HG03378 (cell line): ENCODE measurements around the gene RCOR3.
A peak's percentile ranks its signal among the peaks of the same experiment; 100 is the strongest.
"Not testable (repeated sequence)": the region's sequence is repeated elsewhere in the genome, so short reads cannot be mapped to it uniquely, and the experiment has no call there.

Source experiments
- ATAC-seq: cut with Tn5 transposase; IDR thresholded peaks from one replicate; pipeline ENCODE4 v1.9.1; 2021; ENCODE audit warnings: mild to moderate bottlenecking, moderate library complexity; ENCODE audit not compliant: unreplicated experiment

The RCOR3 gene

DNA sequence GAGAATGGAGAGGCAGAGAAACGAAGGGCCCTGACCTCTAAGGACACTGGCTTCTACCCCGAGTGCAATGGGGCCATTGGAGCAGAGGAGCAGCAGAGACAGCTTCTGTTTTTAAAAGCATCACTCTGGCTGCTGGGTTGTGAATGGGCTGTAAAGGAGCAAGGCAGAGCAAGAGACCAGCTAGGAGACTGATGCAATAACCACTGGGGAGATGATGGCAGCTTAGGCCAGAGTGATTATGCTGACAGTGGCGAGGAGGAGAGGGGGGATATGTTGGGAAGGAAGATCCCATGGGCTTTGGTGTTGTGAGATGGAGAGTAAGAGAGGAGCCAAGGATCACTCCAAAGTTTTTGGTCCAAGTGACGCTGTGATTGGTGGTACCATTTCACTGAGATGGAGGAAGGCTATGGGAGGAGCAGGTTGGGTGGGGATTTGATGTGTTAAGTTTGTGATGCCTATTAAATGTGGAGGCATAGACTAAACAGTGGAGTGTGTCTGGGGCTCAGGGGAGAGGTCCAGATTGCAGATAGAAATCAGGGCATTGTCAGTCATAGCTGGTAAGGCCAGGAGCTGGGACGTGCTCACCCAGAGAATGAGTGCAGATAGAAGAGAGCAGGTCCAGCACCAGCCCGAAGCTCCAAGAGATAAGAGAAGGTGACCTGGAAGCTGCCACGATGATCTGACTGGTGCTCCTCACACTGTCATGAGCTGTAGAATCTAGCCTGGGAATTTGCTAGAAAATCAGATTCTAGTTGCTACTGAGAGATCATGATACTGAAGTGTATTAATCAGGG lies 78.5 kb downstream of the RCOR3 start:
- ATAC-seq, result no peak

DNA sequence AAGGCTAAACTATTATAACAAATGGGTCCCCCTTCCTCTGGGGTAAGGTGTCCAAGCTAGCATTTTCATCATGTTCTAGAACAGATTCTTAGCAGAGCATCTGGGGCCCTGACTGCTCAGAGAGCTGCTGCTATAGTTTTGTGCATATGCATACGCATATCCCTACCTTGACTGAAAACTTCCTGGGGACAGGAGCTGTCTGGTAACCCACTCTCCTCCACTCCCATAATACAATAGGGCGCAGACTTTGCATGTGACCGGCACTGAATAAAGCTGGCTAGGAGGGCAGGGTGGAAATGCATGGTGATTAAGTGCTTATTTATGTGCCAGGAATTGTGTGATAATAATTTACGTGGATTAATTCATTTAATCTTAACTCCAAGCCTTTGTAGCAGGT lies 79.1 kb downstream of the RCOR3 start:
- no peak for ATAC-seq

DNA sequence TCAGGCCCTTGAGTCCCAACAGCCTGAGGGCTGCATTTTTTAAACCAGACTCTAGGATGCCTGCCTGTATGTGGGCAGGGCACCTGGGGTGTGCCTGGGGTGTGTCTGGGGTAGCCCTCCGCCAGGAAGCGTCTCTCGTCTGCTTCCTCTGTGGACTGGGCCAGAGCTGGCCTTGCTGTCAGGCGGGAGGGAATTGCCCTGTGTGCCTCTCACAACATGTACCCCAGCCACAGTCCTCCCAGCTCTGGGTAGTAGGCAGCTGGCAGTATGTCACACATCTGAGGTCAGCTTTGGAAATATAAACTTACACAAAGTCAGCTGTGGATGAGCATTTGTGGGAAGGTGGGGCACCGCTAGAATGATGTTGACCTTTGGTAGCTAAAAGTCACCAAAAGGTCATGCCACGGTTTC lies 80.5 kb downstream of the RCOR3 start:
- no peak for ATAC-seq

DNA sequence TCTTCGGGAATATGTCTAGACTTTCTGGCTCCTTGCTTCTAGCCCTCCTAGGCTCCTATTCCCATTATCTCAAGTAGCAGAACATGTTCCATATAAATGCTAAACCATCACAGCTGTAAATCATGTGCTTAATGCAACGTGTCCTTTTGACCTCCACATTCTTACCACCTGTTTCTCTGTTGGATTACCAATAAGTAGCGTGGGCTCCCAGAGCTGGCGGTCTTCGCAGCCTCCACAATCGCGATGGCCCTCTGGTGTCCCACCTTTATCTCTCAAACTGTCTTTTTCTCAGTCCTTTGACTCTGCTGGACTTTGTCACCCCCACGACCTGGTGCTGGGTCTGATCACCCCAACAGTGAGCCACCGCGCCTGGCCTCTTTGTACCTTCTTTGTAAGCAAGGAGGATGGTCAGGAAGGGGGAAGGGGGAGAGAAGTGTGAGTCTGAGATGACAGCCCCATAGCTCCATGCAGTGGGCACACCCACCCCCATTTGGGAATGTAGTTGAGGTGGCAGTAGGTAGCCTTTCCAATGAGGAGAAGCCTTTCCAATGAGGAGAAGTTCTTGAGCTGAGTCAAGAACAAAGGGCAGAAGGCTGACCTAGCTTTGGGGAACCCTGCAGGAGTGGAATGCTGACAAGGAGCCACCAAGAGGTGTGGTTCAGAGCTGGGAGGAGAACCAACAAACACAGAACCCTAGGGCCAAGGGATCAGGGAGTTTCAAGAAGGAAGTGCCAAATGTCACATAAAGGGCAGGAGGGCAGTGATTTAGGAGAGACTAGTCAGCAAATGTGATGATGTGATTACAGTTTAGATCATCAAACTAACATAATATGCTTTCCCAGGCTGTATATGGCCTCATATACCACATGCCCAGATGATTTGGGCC lies 81.7 kb downstream of the RCOR3 start:
- no peak for ATAC-seq

DNA sequence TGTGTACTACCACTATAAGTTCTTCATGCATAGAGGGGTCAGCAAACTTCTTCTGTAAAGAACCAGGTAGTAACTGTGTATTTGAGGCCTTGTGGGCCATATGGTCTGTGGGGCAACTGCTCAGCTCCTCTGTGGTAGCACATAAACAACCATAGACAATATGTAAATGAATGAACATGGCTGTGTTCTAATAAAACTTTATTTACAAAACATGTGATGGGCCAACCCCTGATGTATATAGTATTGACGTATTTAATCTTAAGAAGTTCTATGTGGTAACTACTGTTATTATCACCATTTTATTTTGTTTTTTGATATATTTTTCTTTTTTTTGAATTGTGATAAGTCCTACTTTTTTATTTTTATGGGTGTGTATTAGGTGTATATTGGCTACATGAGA lies 82.8 kb downstream of the RCOR3 start:
- ATAC-seq, result no peak

DNA sequence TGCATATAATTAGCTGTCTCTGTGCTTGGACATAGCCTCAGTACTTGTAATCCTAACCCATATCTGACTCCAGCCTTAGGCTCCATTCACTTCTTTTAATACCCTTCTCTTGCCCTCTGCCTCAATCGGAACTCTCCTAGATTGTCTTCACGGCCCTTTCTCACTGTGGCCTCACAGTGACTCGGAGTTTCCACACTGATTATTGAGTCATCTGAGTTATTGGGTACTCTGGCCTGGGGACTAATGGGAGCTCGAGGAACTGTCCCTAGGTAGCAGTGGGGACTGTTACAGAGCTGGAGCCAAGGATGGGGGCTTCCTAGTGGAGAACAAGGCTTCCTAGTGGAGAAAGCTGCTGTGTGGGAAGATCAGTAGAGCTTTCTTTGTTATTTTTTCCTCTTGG lies 84.4 kb downstream of the RCOR3 start:
- ATAC-seq, result no peak

DNA sequence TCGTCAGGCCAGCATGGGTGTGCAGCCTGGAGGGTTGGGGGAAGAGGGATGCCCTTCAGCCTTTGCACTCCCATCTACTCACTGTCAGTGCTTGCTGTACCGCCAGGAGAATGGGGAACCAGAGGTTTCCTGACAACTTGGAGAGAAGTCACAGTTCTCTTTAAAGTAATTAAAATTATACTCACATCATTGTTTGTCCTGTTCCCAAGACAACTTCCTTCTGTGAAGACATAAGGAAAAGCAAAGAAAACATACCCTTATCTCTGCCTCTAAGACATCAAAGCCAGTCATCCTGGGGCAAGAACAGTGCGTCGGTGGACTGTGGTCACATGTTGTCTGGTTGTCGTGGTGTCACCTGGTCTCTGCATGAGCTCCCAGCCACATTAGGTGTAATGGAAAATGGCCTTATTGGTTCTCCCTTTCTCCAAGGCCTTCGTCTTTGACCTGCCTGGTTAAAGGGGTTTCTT lies 85.0 kb downstream of the RCOR3 start:
- no peak for ATAC-seq

DNA sequence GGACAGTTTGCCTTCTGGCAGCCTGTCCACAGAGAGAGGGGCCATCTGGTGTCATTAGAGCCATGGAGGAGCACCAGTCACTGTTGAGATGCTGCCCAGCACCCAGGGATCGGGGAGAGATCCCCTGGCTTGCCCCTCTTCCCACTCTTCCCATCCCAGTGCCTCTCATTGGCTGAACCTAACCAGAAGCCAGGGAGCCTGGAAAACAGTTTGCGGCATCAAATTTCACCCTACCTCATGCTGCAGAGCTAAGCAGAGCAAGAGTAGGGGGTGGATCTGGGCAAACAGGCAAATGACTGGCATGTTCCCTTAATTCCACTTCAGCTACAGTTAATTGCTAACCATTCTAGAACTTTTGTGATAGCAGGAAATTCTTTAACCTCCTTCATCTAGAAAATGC lies 86.6 kb downstream of the RCOR3 start:
- ATAC-seq, result no peak

DNA sequence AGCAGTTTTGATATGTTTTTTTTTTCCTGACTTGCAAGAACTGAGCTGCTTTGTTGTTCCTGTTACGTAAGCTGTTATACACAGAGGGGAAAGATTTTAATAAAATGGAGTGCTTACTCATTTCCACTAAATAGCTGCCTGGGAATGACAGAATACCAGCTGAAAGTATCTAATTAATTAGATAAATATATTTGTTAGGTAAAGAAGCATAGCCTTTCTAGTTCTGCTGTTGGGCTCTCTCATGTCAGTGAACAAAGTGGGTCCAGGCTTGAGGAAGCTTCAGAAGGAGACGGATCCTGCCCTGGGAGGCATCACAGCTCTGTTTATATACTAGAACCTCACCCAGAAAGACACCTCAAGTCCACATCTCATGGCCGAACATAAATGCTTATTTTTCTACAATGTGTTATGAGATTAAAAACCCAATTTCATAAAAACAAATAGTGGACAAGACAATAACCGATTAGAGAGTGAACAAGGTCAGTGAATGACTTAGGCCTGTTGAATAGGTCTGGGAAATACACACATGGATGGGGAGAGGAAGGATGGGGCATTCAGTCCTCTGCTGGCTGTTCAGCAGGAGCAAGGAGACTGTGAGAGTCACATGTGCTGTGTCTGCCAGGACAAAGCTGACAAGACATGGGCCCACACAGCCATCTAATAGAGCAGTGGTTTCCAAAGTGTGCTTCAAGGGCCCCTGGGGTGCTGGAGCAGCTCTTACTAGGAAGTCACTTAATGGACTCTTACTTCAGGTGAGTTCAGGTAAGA lies 88.1 kb downstream of the RCOR3 start:
- ATAC-seq, result no peak

DNA sequence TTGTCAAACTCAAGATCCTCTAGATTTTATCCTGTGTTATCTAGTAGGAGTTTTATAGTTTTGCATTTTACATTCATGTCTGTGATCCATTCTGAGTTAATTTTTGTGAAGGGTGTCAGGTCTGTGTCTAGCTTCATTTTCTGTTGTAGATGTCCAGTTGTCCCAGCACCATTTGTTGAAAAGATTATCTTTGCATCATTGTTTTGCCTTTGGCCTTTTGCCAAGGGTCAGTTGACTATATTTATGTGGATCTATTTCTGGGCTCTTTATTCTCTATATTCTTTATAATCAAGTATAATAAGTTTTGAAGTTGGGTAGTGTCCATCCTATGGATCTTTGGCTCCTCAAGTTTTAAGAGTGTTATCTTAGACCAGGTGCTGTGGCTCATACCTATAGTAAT lies 89.4 kb downstream of the RCOR3 start:
- no peak for ATAC-seq

DNA sequence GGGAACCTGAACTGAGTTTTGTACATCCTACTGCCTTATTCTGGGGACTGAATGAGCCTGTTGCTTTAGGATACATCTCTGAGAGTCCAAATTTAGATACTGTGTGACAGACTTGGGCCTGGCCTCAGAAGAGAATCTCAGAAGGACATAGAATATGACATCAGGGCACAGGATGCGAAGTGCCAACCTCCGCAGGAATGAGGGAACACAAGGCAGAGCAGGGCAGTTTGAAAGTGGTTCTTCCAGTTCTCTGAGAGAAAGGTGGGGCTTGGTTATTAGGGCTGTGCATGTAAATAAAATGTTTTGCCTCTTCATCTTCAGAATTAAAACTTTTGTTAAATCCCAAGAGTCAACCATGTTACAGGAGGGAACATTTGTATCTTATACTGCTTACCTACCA lies 90.6 kb downstream of the RCOR3 start:
- no peak for ATAC-seq

DNA sequence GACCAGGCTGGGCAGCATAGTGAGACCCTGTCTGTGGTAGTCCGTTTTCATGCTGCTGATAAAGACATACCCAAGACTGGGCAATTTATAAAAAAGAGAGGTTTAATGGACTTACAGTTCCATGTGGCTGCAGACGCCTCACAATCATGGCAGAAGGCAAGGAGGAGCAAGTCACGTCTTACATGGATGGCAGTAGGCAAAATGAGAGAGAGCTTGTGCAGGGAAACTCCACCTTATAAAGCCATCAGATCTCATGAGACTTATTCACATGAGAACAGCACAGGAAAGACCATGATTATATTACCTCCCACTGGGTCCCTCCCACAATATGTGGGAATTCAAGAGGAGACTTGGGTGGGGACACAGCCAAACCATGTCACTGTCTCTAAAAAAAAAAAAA lies 92.9 kb downstream of the RCOR3 start:
- ATAC-seq, result not testable (repeated sequence)

DNA sequence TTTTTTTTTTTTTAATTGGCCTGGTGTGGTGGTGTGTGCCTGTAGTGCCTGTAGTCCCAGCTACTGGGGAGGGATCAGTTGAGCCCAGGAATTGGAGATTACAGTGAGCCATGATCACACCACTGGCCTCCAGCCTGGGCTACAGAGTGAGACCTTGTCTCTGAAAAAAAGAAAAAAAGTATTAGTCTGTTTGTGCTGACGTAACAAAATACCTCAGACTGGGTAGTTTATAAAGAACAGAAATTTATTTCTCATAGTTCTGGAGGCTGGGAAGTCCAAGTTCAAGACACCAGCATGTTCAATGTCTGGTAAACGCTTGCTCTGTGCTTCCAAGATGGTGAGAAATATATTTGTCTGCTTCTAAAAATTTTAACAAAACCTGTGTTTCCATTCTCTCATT lies 93.3 kb downstream of the RCOR3 start:
- ATAC-seq, result no peak

DNA sequence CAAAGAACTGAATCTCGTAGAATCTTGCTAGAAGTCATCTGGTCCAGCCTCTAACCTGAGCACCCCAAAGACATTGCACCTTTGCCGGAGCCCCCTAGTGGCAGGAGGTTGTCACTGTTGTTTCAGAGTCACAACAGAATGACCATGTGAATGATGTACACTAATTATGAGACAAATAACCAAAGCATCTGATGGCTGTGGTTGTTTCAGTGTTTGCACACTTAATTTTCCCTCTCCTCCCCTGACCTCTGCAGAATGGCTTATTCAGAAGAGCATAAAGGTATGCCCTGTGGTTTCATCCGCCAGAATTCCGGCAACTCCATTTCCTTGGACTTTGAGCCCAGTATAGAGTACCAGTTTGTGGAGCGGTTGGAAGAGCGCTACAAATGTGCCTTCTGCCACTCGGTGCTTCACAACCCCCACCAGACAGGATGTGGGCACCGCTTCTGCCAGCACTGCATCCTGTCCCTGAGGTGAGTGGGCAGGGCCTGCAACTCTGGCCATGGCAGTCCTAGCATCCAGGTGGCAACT lies 93.9 kb downstream of the RCOR3 start:
- ATAC-seq, result peak; percentile 72

DNA sequence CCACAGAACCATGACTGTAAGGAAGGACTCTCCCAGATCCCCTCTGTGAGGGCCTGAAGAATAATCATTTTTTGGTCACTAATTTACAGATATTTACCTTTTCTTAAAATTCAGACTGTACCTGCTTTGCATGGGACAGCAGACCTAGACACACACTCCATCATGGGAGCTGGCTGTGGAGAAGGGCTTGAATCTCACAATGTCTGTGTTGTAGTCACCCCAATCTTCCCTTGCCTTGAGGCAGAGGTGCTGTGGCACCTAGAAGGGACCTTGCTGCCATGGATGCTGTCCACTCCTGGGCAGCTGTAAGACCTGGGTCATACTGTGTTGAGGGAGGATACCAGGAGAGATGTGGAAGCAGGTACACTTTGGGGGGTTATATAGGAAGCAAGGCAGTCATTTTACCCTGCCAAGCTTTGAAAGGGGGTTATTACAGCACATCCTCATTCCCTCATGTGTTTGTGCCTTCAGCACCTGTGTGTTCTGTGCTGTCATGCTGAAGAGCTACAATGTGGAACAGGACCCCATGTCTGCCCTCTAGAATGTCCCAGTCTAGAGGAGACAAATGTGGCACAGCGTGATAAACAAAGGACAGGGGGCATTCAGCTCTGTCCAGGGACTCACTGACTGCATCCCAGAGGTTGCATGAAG lies 94.5 kb downstream of the RCOR3 start:
- peak; percentile 13 for ATAC-seq

DNA sequence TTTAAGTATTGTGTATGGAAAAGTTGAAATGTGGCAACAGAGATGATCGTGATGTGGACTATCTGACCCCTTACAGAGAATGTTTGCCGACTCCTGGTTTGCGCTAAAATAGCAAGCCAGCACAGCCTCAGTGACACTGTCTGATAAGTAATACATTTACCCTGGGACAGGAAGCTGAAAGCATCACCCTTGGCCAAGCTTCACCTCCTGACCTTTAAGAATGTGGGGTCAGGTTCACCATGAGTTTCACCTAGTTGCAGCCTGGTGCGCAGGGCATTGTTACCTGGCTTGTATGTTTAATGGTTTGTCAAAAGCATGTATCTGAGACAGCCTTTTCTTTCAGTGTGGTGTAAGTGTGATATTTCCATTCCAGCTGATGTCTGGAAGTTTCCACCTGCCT lies 96.7 kb downstream of the RCOR3 start:
- ATAC-seq, result no peak

DNA sequence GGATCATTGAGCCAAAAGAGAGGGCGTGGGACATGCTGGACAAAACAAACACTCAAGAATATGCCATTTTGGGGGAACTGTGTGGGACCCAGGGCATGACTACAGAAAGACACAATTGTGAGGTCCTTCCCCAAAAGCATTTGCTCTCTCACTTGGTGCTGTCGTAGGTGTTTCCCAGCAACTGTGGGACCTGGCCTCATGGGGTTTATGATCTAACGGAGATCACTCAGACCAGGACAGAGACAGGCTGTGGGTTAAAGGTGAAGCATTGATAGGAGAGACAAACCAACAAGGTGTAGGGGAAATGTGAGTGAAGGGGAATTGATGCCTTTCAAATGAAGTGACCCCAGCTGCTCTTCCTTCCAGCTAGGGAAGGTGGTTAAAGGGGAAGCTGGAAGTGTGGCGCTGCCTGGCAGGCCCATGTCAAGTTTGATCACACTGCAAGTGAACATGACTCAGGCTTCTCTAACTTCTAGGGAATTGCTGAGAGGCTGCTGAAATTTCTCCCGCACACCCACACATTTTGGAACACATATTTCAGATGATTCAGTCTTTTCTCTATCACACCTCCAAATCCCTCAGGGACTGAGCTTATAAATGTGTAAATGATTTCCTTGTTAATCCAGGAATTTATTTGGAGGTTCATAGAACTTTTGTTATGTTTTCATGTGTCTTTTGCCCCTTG lies 97.7 kb downstream of the RCOR3 start:
- ATAC-seq, result no peak

DNA sequence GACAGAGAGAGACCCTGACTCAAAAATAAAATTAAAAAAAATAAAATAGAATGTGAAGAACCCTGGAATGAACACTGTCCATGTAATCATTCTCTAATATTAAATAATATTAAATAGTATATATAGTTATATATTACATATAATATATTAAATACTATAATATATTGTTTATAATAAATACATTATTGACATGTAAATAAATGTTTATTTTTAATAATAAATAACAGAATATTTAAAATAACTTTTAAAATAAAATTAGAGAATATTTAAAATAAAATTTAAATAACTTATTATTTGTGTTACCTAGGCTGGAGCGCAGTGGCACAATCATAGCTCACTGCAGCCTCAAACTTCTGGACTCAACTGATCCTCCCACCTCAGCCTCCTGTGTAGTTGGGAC lies 99.5 kb downstream of the RCOR3 start:
- ATAC-seq, result no peak

DNA sequence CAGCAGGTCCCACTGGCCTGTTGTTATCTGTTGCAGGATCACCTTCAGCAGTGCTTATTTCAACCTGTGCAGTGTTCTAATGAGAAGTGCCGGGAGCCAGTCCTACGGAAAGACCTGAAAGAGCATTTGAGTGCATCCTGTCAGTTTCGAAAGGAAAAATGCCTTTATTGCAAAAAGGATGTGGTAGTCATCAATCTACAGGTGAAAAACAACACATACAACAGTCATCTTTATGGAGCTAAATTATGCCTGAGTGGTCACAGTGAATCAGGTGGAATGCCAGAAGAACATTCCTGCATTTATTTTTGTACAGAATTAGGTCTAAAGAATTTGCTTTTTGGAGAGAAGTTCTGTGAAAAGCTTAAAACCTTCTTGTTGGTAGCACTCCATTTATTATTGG lies 100.7 kb downstream of the RCOR3 start:
- no peak for ATAC-seq

DNA sequence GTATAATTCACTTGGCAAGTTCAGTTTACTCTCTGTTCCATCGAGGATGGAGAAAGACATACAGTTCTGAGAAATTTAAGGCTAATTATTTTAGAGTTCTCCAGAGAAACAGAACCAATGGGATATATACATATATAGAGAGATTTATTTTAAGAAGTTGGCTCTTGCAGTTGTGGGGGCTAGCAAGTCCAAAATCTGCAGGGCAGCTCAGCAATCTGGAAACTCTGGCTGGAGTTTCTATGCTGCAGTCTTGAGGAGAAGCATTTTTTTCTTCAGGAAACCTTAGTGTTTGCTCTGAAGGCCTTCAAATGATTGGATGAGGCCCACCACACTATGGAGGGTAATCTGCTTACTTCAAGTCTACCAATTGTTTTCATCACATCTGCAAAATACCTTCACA lies 102.0 kb downstream of the RCOR3 start:
- ATAC-seq, result no peak
